ENCODE data around the gene FBXL22.

GRCh38 chr15:63555507-63555906, 41.7 kb upstream of the FBXL22 start:
- TF ChIP-seq CTCF (conservative IDR thresholded peaks at IDR 0.05) (no peak), EZH2 (IDR thresholded peaks at IDR 0.05; ENCODE audit: low read depth) (no peak)

Data from PC-9 (cell line).